Heart left ventricle (tissue), 13 donors: ENCODE measurements around the gene EIPR1.

Experiments
- CTCF ChIP-seq, 12 donors: fragments of 200-600 bp; sonication (generic) in 4 of 12; IDR thresholded peaks; one replicate each; pipeline versions ENCODE4 v1.5.0 to v1.8.0; 2018 to 2022; ENCODE audit warnings: antibody characterized with exemption in 12 of 12, mild to moderate bottlenecking in 5 of 12
- POLR2A ChIP-seq, 2 donors: fragments of 450-650 bp; IDR thresholded peaks; one replicate each; pipeline ENCODE4 v1.6.1; 2017; ENCODE audit warnings: antibody characterized with exemption in 2 of 2, mild to moderate bottlenecking in 2 of 2, moderate library complexity in 2 of 2
- donor health status: ischemic (EF 13 %, LVEDD 7.1; RV severe dilation, severe dysfunction).
- donor health status: DM: no; HTN: yes; CAD: no.
- donor health status: DM: no; HTN: no; CAD: no.
- donor health status: ischemic (EF 25% LVEDD 6.9; RV normal size, moderate dysfunction).
- donor health status: ischemic (EF 25% LVEDD 5.7; RV mildly dilated, moderate dysfunction).
- donor health status: ischemic (EF 35%, LVEDD 5.7; RV mildly dilated, moderate dysfunction).
- donor health status: nonischemic (EF 11% LVEDD 7.7; RV severe dilation, severe dysfunction).
- donor health status: DM: yes; HTN: yes; CAD: no.
- donor health status: PGD.
- donor health status: ischemic (EF 29% LVEDD 5.4; RV normal size, mild dysfunction).
- donor health status: nonischemic (EF 23%, LVEDD 6.1; RV moderate dilation, normal function).

DNA sequence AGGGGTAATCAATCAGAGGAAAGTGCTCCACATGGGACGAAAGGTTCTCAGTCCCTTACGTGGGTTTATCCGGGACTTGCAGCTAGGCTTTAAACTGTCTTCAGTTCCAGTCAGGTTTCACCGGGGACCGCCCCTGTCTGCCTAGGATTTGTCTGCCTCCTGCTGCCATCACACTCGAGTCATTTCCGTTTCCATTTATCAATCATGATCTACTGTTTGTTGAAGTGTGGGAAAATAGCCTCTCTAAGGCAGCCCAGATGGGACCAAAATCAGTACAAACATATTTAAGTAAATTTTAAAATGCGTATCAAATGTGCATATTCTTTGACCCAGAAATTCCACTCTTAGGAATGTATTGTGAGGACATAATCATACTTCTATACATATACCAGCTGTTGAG lies 12.4 kb upstream of the EIPR1 start:
- TF ChIP-seq POLR2A (IDR thresholded peaks at IDR 0.05): no peak
- TF ChIP-seq CTCF (IDR thresholded peaks at IDR 0.05): no peak
